ENCODE measurements around the gene CHID1. TPM values are rescaled to one million over a fixed set of nuclear protein-coding genes. Genes with fewer than 3 reads are reported as not detected.

CHID1 gene
- total and polyA plus RNA-seq, 9 of the 15 experiments (the other 6 are each of a cell fraction or from before 2014, with no cell fraction given): 15.1 to 108 (median 39.8) TPM

- TF ChIP-seq ZNF165 (CRISPR knock-in tag; IDR thresholded peaks at IDR 0.05; ENCODE audit: borderline replicate concordance) (no peak), ZBTB17 (CRISPR knock-in tag; IDR thresholded peaks at IDR 0.05) (no peak), CREM (IDR thresholded peaks at IDR 0.05; ENCODE audit: low read depth) (no peak; the same call in 1 of the 2 replicates), POU5F1 (IDR thresholded peaks at IDR 0.05; ENCODE audit: borderline replicate concordance, low read depth, low read length, partially characterized antibody) (no peak), KLF13 (tag; IDR thresholded peaks at IDR 0.05; ENCODE audit: borderline replicate concordance, low read depth) (no peak), MAFK (IDR thresholded peaks at IDR 0.05; ENCODE audit: low read length) (no peak), TBL1XR1 (IDR thresholded peaks at IDR 0.05; ENCODE audit: low read length in 2 of 2) (no peak), ZBED1 (IDR thresholded peaks at IDR 0.05) (no peak), GTF2A2 (tag; IDR thresholded peaks at IDR 0.05) (no peak), RAD21 (CRISPR knock-in tag; conservative IDR thresholded peaks at IDR 0.05 in 1 of 2, IDR thresholded peaks at IDR 0.05 in 1 of 2) (no peak), ZC3H8 (IDR thresholded peaks at IDR 0.05) (no peak), ETV1 (tag; conservative IDR thresholded peaks at IDR 0.05; ENCODE audit: low read depth) (no peak), HDAC3 (IDR thresholded peaks at IDR 0.05; ENCODE audit: borderline replicate concordance, partially characterized antibody) (no peak), TSC22D4 (tag; IDR thresholded peaks at IDR 0.05) (no peak), EHMT2 (IDR thresholded peaks at IDR 0.05) (no peak), U2AF2 (optimal IDR thresholded peaks at IDR 0.05; ENCODE audit: low read depth, low read length) (no peak), OTX1 (CRISPR knock-in tag; IDR thresholded peaks at IDR 0.05) (no peak), IRF9 (tag; IDR thresholded peaks at IDR 0.05) (no peak), ZNF79 (CRISPR knock-in tag; IDR thresholded peaks at IDR 0.05; ENCODE audit: low read depth) (no peak), PTRF (tag; IDR thresholded peaks at IDR 0.05) (no peak), CEBPZ (IDR thresholded peaks at IDR 0.05; ENCODE audit: borderline replicate concordance, low read depth, low read length) (no peak), PHTF2 (CRISPR knock-in tag; IDR thresholded peaks at IDR 0.05) (no peak), HLTF (IDR thresholded peaks at IDR 0.05) (no peak)
- TF ChIP-seq, protein P1, sequence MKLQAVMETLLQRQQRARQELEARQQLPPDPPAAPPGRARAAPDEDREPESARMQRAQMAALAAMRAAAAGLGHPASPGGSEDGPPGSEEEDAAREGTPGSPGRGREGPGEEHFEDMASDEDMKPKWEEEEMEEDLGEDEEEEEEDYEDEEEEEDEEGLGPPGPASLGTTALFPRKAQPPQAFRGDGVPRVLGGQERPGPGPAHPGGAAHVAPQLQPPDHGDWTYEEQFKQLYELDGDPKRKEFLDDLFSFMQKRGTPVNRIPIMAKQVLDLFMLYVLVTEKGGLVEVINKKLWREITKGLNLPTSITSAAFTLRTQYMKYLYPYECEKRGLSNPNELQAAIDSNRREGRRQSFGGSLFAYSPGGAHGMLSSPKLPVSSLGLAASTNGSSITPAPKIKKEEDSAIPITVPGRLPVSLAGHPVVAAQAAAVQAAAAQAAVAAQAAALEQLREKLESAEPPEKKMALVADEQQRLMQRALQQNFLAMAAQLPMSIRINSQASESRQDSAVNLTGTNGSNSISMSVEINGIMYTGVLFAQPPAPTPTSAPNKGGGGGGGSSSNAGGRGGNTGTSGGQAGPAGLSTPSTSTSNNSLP (IDR thresholded peaks at IDR 0.05; ENCODE audit: borderline replicate concordance, low read depth, low read length): no peak
These were observed 650 bp upstream of the CHID1 start (continued) for GRCh38 chr11:911031-911889.
